ENCODE data around the gene MARK3. TPM values are rescaled to one million over a fixed set of nuclear protein-coding genes. Genes with fewer than 3 reads are reported as not detected.

The MARK3 gene
- total and polyA plus RNA-seq, 2 of the 13 experiments (the other 11 are each of a cell fraction or from before 2014, with no cell fraction given) = 47.7 to 56.6 TPM

GRCh38 chr14:103549361-103550311 lies 164.4 kb downstream of the MARK3 start (continued):
- TF ChIP-seq ZNF496 (CRISPR knock-in tag; IDR thresholded peaks at IDR 0.05; ENCODE audit: insufficient replicate concordance) = no peak
- TF ChIP-seq YY1 (IDR thresholded peaks at IDR 0.05; ENCODE audit: insufficient read depth, insufficient replicate concordance, low read depth, low read length) = no peak
- no peak for TF ChIP-seq ZNF607 (CRISPR knock-in tag; IDR thresholded peaks at IDR 0.05; ENCODE audit: borderline replicate concordance)
- no peak for TF ChIP-seq ZNF766 (CRISPR knock-in tag; IDR thresholded peaks at IDR 0.05; ENCODE audit: borderline replicate concordance)
- no peak for TF ChIP-seq ELK4 (CRISPR knock-in tag; IDR thresholded peaks at IDR 0.05; ENCODE audit: borderline replicate concordance)
- no peak for TF ChIP-seq GLI4 (CRISPR knock-in tag; IDR thresholded peaks at IDR 0.05; ENCODE audit: borderline replicate concordance)
- no peak for TF ChIP-seq AGO1 (IDR thresholded peaks at IDR 0.05; ENCODE audit: low read depth, low read length, poor library complexity, severe bottlenecking)
- TF ChIP-seq GMEB1 (CRISPR knock-in tag; IDR thresholded peaks at IDR 0.05; ENCODE audit: borderline replicate concordance) = 0 out of 2 replicates have a peak, but pooled peaks have one; percentile 24
- TF ChIP-seq ZNF644 (CRISPR knock-in tag; IDR thresholded peaks at IDR 0.05; ENCODE audit: low read depth) = no peak
- no peak for TF ChIP-seq SYNCRIP (IDR thresholded peaks at IDR 0.05; ENCODE audit: insufficient read depth, low read depth, low read length)
- no peak for TF ChIP-seq ZNF816 (CRISPR knock-in tag; IDR thresholded peaks at IDR 0.05; ENCODE audit: borderline replicate concordance)
- peak; percentile 62; the same call in 1 of the 2 replicates for TF ChIP-seq ZNF451 (CRISPR knock-in tag; IDR thresholded peaks at IDR 0.05)
- peak; percentile 50; the same call in 1 of the 2 replicates for TF ChIP-seq ZNF501 (CRISPR knock-in tag; IDR thresholded peaks at IDR 0.05)
- TF ChIP-seq CCDC6 (CRISPR knock-in tag; IDR thresholded peaks at IDR 0.05) = peak; percentile 54; the same call in 1 of the 2 replicates
- 0 out of 2 replicates have a peak, but pooled peaks have one; percentile 21 for TF ChIP-seq SRY (CRISPR knock-in tag; IDR thresholded peaks at IDR 0.05)
- no peak for TF ChIP-seq NFYC (CRISPR knock-in tag; IDR thresholded peaks at IDR 0.05)
- peak; percentile 25; the same call in 1 of the 2 replicates for TF ChIP-seq THAP11 (CRISPR knock-in tag; IDR thresholded peaks at IDR 0.05)
- TF ChIP-seq ZNF3 (CRISPR knock-in tag; IDR thresholded peaks at IDR 0.05) = no peak
- TF ChIP-seq E2F2 (CRISPR knock-in tag; IDR thresholded peaks at IDR 0.05; ENCODE audit: borderline replicate concordance) = no peak
- peak; percentile 75; the same call in 1 of the 2 replicates for TF ChIP-seq HDAC1 (CRISPR knock-in tag; IDR thresholded peaks at IDR 0.05)
- peak; percentile 10; the same call in 1 of the 2 replicates for TF ChIP-seq ZNF460 (CRISPR knock-in tag; IDR thresholded peaks at IDR 0.05; ENCODE audit: borderline replicate concordance)
- 0 out of 2 replicates have a peak, but pooled peaks have one; percentile 24 for TF ChIP-seq HNF4A (CRISPR knock-in tag; IDR thresholded peaks at IDR 0.05)
- no peak; the same call in 1 of the 2 replicates for TF ChIP-seq SAFB2 (CRISPR knock-in tag; IDR thresholded peaks at IDR 0.05; ENCODE audit: borderline replicate concordance, low read depth)
- no peak for TF ChIP-seq HNF4G (IDR thresholded peaks at IDR 0.05; ENCODE audit: borderline replicate concordance, low read depth, low read length)
- 0 out of 2 replicates have a peak, but pooled peaks have one; percentile 15 for TF ChIP-seq HNF4G (CRISPR knock-in tag; IDR thresholded peaks at IDR 0.05; ENCODE audit: borderline replicate concordance, low read depth)
